Esophagus muscularis mucosa (tissue), 4 donors: ENCODE measurements around the gene TUBB. TPM values are rescaled to one million over a fixed set of nuclear protein-coding genes. Genes with fewer than 3 reads are reported as not detected.

Source experiments
- DNase-seq: peaks from one replicate; pipeline ENCODE4 v3.0.0-alpha.2; 2017; ENCODE audit errors: extremely low spot score
- H3K27ac ChIP-seq, 4 donors: fragments of 200-600 bp; sonication (generic); replicated peaks in 1 of 4; 1 replicate in 3 of 4; 2 replicates in 1 of 4; pipeline ENCODE4 v1.5.1; 2016 to 2019; ENCODE audit warnings: mild to moderate bottlenecking in 1 of 4
- H3K27me3 ChIP-seq, 4 donors: fragments of 200-600 bp; sonication (generic); one replicate each; pipeline versions ENCODE4 v1.5.1 to v1.6.0; 2016 to 2019
- H3K36me3 ChIP-seq, 4 donors: fragments of 200-600 bp; sonication (generic); one replicate each; pipeline ENCODE4 v1.5.1; 2016 to 2019
- H3K4me1 ChIP-seq, 4 donors: fragments of 200-600 bp; sonication (generic); one replicate each; pipeline ENCODE4 v1.5.1; 2016 to 2019
- H3K4me3 ChIP-seq, 4 donors: fragments of 200-600 bp; sonication (generic); 1 replicate in 2 of 4; 2 replicates in 2 of 4; pipeline ENCODE4 v1.5.1; 2016 to 2019; ENCODE audit warnings: mild to moderate bottlenecking in 4 of 4, moderate library complexity in 1 of 4
- H3K9me3 ChIP-seq, 4 donors: fragments of 200-600 bp; sonication (generic); 1 replicate in 3 of 4; 2 replicates in 1 of 4; pipeline ENCODE4 v1.5.1; 2016 to 2019
- CTCF ChIP-seq, 3 experiments: fragments of 200-600 bp in 2 of 3; fragments of 450-650 bp in 1 of 3; sonication (generic) in 2 of 3; IDR thresholded peaks; one replicate each; pipeline ENCODE4 v1.5.1; 2017 to 2019; ENCODE audit warnings: antibody characterized with exemption in 3 of 3, mild to moderate bottlenecking in 2 of 3, moderate library complexity in 1 of 3
- EP300 ChIP-seq: sonication (generic); formaldehyde crosslinking; IDR thresholded peaks from one replicate; pipeline ENCODE4 v1.6.1; 2017; ENCODE audit warnings: antibody characterized with exemption
- POLR2A ChIP-seq: fragments of 450-650 bp; IDR thresholded peaks from one replicate; pipeline ENCODE4 v1.6.1; 2017; ENCODE audit warnings: antibody characterized with exemption, moderate library complexity, mild to moderate bottlenecking, low read depth
- POLR2AphosphoS5 ChIP-seq, 2 donors: sonication (generic); formaldehyde crosslinking; IDR thresholded peaks; one replicate each; pipeline ENCODE4 v1.6.1; 2017; ENCODE audit warnings: antibody characterized with exemption in 2 of 2
- WGBS: methylation state at CpG from one replicate; pipeline ENCODE4 v1.1.5; 2018; 5-methylcytosine and 5-hydroxymethylcytosine counted together
- intact Hi-C: fragments of 100-400 bp; cut with DNase I; formaldehyde crosslinking; loops from one replicate; pipeline ENCODE4 v1.15.1; 2023
- total RNA-seq, 4 donors: library from RNA; depleted of rRNA; stranded (reverse); fragments of >200 nt; gene quantifications; one replicate each; pipeline versions ENCODE4 v1.1.0 to v1.2.1, GENCODE V29; 2016

Gene TUBB
- total RNA-seq, 4 donors from 2014 or later: 208 to 398 (median 272) TPM

- H3K27me3 ChIP-seq: no peaks in the 10 kb centered on the region
- TF ChIP-seq POLR2AphosphoS5 (IDR thresholded peaks at IDR 0.05): peak; percentile 68 to 91
- TF ChIP-seq EP300: no peak
- H3K9me3 ChIP-seq: no peaks in the 10 kb centered on the region
- peak; percentile 95 for DNase-seq
- peak within 1 kb of the TSS; percentile 95 to 99 (median 97) for H3K27ac ChIP-seq
- peak within 1 kb of the TSS; percentile 70 to 93 (median 80) for H3K4me3 ChIP-seq
- H3K36me3 ChIP-seq: peaks cover 0 to 6% (median 0%) of the 10 kb centered on the region in 4 donors
- peaks cover 57 to 86% (median 83%) of the 10 kb centered on the region in 4 donors for H3K4me1 ChIP-seq
- intact Hi-C loops: loop anchor here (10.0 kb wide), 1 partner anchor 199 kb away; the partner anchor contains the start of gene DDR1
- under 1% methylated on average over 22 of the region's 41 CpGs for WGBS
These were observed 33.9 kb upstream of the TUBB start, which contains the start of gene PPP1R18 for GRCh38 chr6:30686009-30686907. TSS of gene PPP1R18 (minus strand) at chr6:30686645. CDS start at chr6:30686018, 627 bp downstream.

GRCh38 chr6:30686908-30687658, 33.1 kb upstream of the TUBB start:
- Histone ChIP-seq H3K4me1 (peaks cover 53 to 84% (median 80%) of the 10 kb centered on the region in 4 donors), H3K9me3 (no peaks in the 10 kb centered on the region), H3K4me3 (peak overlapping the region; percentile 70 to 93 (median 80)), H3K27ac (peak overlapping the region; percentile 95 to 99 (median 97)), H3K27me3 (no peaks in the 10 kb centered on the region), H3K36me3 (peaks cover 0 to 4% (median 0%) of the 10 kb centered on the region in 4 donors)
- intact Hi-C loops: loop anchor here (10.0 kb wide), 1 partner anchor 198 kb away; the partner anchor contains the start of gene DDR1
- TF ChIP-seq CTCF (IDR thresholded peaks at IDR 0.05) (no peak), EP300 (peak; percentile 36), POLR2AphosphoS5 (IDR thresholded peaks at IDR 0.05) (peak; percentile 94 to 96), POLR2A (no peak)
- DNase-seq: peak; percentile 99
- WGBS: 1% methylated on average over 29 of the region's 52 CpGs

DNA sequence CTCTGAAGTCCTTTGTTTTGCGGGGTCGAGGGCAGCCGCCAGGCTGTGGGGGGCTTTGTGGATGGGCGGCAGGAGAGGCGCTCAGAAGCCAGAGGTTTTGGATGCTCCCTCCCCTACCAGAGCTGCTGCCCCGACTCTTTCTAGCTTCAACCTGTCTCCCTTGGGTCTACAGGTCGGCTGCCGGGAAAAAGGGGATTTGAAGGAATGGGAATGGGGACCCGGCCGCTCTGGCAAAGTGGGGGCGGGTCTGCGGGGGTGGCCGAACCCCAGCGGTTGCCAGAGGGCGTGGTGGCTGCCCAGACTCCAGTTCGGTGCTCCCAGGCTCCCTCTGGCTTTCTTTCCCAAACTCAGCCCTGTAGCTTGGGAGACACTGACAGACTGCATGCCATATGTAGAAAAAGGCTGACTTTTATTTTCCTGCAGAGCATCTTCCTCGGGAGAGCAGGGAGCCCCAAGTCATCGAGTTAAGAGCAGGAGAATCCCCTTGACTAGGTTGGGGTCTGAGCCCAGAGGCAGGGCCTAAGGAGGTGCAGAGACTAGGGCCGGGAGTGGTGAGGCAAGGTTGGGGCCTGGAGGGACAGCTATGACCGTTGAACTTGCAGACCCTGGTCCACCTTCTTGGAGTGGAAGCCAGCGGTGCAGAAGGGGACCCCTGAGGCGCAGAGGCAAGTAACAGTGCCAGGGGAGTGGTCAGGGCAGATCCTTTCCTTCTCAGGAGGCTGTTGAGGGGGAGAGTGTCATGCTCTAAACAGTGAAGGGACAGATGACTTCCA, 32.3 kb upstream of the TUBB start:
- no peak for DNase-seq
- Histone ChIP-seq H3K27me3 (no peaks in the 10 kb centered on the region), H3K27ac (peak overlapping the region; percentile 95 to 99 (median 97)), H3K9me3 (no peaks in the 10 kb centered on the region), H3K4me1 (peaks cover 46 to 76% (median 72%) of the 10 kb centered on the region in 4 donors), H3K36me3 (peaks cover 0 to 4% (median 0%) of the 10 kb centered on the region in 4 donors), H3K4me3 (peak overlapping the region; percentile 70 to 93 (median 80))
- intact Hi-C loops: loop anchor here (10.0 kb wide), 1 partner anchor 197 kb away; the partner anchor contains the start of gene DDR1
- TF ChIP-seq CTCF (IDR thresholded peaks at IDR 0.05): peak; percentile 28 to 43 (median 29)
- TF ChIP-seq POLR2AphosphoS5 (IDR thresholded peaks at IDR 0.05): no peak
- WGBS: 13% methylated on average over 22 of the region's 22 CpGs

DNA sequence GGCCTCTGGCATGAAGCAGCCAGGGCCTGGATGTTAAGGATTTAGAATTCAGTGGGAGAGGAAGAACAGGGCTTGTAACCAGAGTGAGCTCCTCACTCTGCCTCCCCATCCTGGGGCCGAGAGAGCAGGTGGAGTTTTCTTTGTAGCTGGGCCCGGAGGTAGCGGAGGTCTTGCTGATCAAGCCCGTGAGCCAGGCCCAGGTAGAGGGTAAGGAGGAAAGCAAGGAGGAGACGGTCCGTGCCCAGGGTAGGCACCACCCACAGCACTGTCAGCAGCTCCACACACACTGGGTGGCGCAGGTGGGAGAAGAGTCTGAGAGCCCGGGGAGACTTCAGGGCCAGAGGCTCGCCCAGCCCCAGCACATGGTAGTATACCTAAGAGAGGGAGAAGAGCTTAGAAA, 31.6 kb upstream of the TUBB start:
- intact Hi-C loops: loop anchor here (10.0 kb wide), 1 partner anchor 196 kb away; the partner anchor contains the start of gene DDR1

More for the DNA sequence above, 31.6 kb upstream of the TUBB start:
- 79% methylated on average over 9 of the region's 9 CpGs for WGBS
- Histone ChIP-seq H3K4me3 (peak overlapping the region in 3 of 4 donors; percentile 70 to 93 (median 74)), H3K36me3 (peaks cover 0 to 4% (median 0%) of the 10 kb centered on the region in 4 donors), H3K27ac (peak overlapping the region; percentile 95 to 99 (median 97)), H3K9me3 (no peaks in the 10 kb centered on the region), H3K4me1 (peaks cover 38 to 69% (median 65%) of the 10 kb centered on the region in 4 donors), H3K27me3 (no peaks in the 10 kb centered on the region)
- TF ChIP-seq EP300: no peak
- TF ChIP-seq POLR2AphosphoS5 (IDR thresholded peaks at IDR 0.05): no peak
- no peak for TF ChIP-seq CTCF (IDR thresholded peaks at IDR 0.05)
- no peak for TF ChIP-seq POLR2A
- DNase-seq: no peak
